HEK293 (cell line): Measurements from ENCODE around the gene CDC42EP3.

Source experiments
- CTCF ChIP-seq: fragments of 450-650 bp; formaldehyde crosslinking; IDR thresholded peaks from 2 replicates; pipeline ENCODE4 v1.5.1; 2016; ENCODE audit warnings: missing biosample characterization, missing genetic modification characterization
- SP2 ChIP-seq: fragments of 450-650 bp; formaldehyde crosslinking; IDR thresholded peaks from 2 replicates; pipeline ENCODE4 v1.5.1; 2016; ENCODE audit warnings: missing biosample characterization, missing genetic modification characterization
- ZNF473 ChIP-seq: fragments of 450-650 bp; formaldehyde crosslinking; IDR thresholded peaks from 2 replicates; pipeline ENCODE4 v1.5.1; 2017; ENCODE audit warnings: missing biosample characterization, missing genetic modification characterization
- ZNF658 ChIP-seq: fragments of 450-650 bp; formaldehyde crosslinking; IDR thresholded peaks from 2 replicates; pipeline ENCODE4; 2016; ENCODE audit warnings: missing biosample characterization, missing genetic modification characterization
- ZNF692 ChIP-seq: fragments of 450-650 bp; formaldehyde crosslinking; IDR thresholded peaks from 2 replicates; pipeline ENCODE4 v1.5.1; 2016; ENCODE audit warnings: missing biosample characterization, missing genetic modification characterization

GRCh38 chr2:37634914-37635503, 36.4 kb downstream of the CDC42EP3 start:
- no peak for TF ChIP-seq CTCF (tag by site-specific recombination)
- no peak for TF ChIP-seq ZNF692 (tag by site-specific recombination)
- no peak for TF ChIP-seq ZNF473 (tag by site-specific recombination)
- no peak for TF ChIP-seq SP2 (tag by site-specific recombination)
- no peak for TF ChIP-seq ZNF658 (tag by site-specific recombination)
